ENCODE measurements around the gene CORO2A.

CORO2A gene

DNA sequence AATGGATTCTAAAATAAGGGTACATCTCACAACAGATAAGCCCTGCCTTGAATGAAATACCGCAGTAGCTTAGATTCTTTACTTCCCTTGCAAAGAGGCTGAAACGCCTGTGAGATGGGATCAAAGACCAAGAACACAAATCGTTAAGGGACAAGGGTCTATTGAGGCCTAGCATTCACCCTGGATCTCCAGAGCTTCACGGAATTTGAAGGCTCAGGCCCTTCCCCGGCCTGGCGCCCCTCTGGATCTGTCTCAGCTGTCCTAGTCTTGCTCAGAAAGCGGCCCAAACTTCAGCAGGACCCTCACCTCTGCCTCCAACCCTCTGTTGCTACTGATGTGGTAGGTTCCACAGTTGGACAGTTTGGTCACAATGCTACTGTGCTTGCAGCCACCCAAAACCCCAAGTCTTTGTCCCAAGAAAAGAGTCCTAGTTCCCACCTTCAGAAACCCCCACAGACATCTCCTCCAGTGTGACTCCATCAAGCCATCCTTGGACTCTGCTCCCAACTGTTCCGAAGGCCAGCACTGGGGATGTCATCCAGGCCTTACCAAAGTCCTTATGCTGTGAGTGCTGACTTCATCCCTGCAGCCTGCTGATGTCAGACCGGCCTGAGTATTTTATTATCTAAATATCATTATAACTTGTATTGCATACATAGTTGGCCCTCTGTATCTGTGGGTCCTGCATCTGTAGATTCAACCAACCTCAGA lies 9.4 kb downstream of the CORO2A start:
- no peak for TF ChIP-seq CTCF (IDR thresholded peaks at IDR 0.05; ENCODE audit: extremely low read depth, insufficient read depth, missing control alignments)
- in situ Hi-C loops (cut with MboI; ENCODE audit: low pct_unique_long_range_greater_than_20kb, low sequenced_read_pairs, unreplicated experiment): no loop called here
- DNase-seq (ENCODE audit: low spot score): no peak

DNA sequence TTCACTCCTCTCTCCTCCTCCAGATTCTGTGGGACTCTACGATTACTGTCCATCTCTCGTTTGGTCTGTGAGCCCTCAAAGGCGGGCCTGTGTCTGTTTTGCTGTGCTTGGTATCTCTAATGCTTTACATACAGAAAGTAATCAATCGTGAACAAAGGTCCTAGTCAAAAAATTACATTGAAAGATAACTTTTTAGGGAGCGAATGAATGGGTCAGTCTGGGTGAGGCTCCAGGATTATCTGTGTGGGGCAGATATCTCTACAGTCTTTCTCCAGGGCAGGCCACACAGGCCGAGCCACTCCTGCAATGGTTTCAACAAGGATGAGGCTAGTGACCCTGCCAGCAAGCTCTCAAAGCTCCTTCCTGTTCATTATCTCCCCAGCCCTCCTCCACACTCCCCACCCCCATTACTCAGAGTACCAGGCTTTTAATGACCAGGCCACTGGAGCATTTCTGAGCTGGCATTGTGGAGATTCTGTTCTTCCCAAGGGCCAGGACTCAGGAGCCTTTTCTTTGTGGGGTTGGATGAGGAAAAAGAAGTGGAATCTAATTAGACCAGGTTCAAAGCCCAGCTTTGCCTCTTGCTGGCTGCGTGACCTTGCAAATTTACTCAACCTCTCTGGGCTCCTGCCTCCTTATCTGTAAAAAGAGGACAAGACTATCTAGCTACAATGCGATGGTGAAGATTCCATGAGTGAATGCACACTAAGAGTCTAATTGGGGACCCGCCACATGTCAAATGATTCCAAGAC lies 10.2 kb downstream of the CORO2A start:
- no peak for DNase-seq (ENCODE audit: low spot score)
- TF ChIP-seq CTCF (IDR thresholded peaks at IDR 0.05; ENCODE audit: extremely low read depth, insufficient read depth, missing control alignments): no peak
- in situ Hi-C loops (cut with MboI; ENCODE audit: low pct_unique_long_range_greater_than_20kb, low sequenced_read_pairs, unreplicated experiment): no loop called here

GRCh38 chr9:98181746-98182068 lies 10.7 kb downstream of the CORO2A start:
- in situ Hi-C loops (cut with MboI; ENCODE audit: low pct_unique_long_range_greater_than_20kb, low sequenced_read_pairs, unreplicated experiment): no loop called here
- DNase-seq (ENCODE audit: low spot score): no peak
- TF ChIP-seq CTCF (IDR thresholded peaks at IDR 0.05; ENCODE audit: extremely low read depth, insufficient read depth, missing control alignments): no peak

DNA sequence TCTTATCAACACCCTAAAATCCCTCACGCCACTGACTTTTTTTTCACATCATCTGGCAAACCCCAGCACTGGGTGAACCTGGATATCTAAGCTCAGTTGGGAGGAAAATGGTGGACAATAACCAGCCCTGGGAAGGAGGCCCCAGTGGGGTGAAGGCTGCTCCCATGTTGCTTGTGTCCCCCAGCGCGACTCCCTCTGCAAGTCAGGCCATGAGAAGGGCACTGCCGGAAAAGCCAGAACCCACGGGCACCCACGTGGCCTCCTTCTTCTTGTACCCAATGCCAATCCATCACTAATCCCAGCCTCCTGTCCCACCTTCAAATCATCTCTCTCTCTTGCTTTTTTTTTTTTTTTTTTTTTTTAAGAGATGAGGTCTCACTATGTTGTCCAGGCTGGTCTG lies 11.4 kb downstream of the CORO2A start:
- in situ Hi-C loops (cut with MboI; ENCODE audit: low pct_unique_long_range_greater_than_20kb, low sequenced_read_pairs, unreplicated experiment): no loop called here
- TF ChIP-seq CTCF (IDR thresholded peaks at IDR 0.05; ENCODE audit: extremely low read depth, insufficient read depth, missing control alignments): no peak
- DNase-seq (ENCODE audit: low spot score): no peak

DNA sequence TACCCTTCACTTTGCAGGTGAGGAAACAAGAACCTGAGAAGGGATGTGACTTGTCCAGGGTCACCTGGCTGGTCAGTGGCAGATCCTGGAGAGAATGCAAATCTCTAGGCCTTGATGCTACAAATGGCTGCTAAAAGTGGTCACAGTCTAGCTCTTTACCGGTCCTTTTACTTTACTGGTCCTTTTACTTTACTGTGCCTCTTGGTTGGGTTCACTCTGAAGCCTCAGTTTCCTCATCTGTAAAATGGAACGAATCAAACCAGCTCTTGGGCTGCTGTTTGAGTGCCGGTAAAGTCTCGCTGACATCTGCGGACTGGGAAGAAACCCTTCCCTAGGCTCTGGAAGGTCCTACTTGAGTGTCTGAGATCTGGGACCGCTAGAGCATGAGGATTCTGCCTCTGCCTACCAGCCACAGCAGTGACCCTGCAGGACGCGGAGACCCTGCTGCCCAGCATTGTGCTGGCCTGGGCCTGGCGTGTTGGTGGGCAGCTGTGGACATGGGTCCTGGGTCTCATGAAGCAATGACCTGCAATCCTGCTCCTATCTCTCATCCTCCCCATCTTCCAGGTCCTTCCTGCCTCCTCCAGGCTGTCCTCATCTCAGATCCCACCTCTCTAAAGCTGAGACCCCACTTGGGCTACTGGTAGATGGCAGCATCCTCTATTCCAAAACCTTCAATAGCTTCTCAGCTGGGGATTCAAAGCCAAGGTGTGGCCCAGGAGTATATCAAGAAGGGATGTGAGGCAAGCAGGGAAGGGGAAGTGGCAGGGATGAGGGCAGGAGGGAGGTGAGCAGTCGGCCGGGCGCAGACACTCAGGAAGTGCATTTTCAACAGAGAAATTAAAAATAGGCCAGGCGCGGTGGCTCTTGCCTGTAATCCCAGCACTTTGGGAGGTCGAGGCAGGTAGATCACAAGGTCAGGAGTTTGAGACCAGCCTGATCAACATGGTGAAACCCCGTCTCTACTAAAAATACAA lies 13.3 kb downstream of the CORO2A start:
- in situ Hi-C loops (cut with MboI; ENCODE audit: low pct_unique_long_range_greater_than_20kb, low sequenced_read_pairs, unreplicated experiment): no loop called here
- no peak for DNase-seq (ENCODE audit: low spot score)

More for the DNA sequence above, 13.3 kb downstream of the CORO2A start:
- TF ChIP-seq CTCF (IDR thresholded peaks at IDR 0.05; ENCODE audit: extremely low read depth, insufficient read depth, missing control alignments): no peak
